NOMO-1 (cell line): ENCODE measurements around the gene HAVCR2.
"Not testable (repeated sequence)": the region's sequence is repeated elsewhere in the genome, so short reads cannot be mapped to it uniquely, and the experiment has no call there.

Source experiments
- DNase-seq, 2 experiments: peaks; one replicate each; lab custom pipeline; 2025; ENCODE audit not compliant: unreplicated experiment in 2 of 2; lab: John Stamatoyannopoulos, UW

HAVCR2 gene

GRCh38 chr5:157047898-157048297 is 60.9 kb downstream of the HAVCR2 start:
- no peak for DNase-seq

GRCh38 chr5:157047016-157047415 is 61.8 kb downstream of the HAVCR2 start:
- not testable (repeated sequence) for DNase-seq

GRCh38 chr5:157046041-157046440 is 62.8 kb downstream of the HAVCR2 start:
- DNase-seq: no peak

- no peak for DNase-seq
These were observed 63.2 kb downstream of the HAVCR2 start for GRCh38 chr5:157045601-157046000.

GRCh38 chr5:157038568-157039187 is 70.2 kb downstream of the HAVCR2 start:
- DNase-seq: no peak
